Caco-2 (cell line): ENCODE data around the gene GAPDHS. TPM values are rescaled to one million over a fixed set of nuclear protein-coding genes. Genes with fewer than 3 reads are reported as not detected.

Experiments used
- BruUV-seq: library from RNA; stranded (reverse); fragments of 400-500 nt; replicated peaks from 2 replicates; lab custom pipeline; 2021; lab: Mats Ljungman, UMichigan
- CTCF ChIA-PET: fragments of 300-600 bp; sonication (Branson Sonifier 250); formaldehyde crosslinking; loops from one replicate; lab custom pipeline; 2022; ENCODE audit warnings: antibody characterized with exemption; lab: Charles Lee
- POLR2A ChIA-PET: fragments of 300-600 bp; sonication (Branson Sonifier 250); formaldehyde crosslinking; loops from one replicate; lab custom pipeline; 2022; ENCODE audit warnings: antibody characterized with exemption; lab: Charles Lee
- DNase-seq, 2 experiments: peaks; one replicate each; pipeline versions ENCODE4 v3.0.0 to v3.0.0-alpha.2; 2020 to 2022
- H3K27me3 ChIP-seq: replicated peaks from 2 replicates; pipeline ENCODE4 v1.6.0; 2011; ENCODE audit warnings: low read length; ENCODE audit not compliant: control insufficient read depth, insufficient read depth
- H3K36me3 ChIP-seq: 2 replicates; pipeline ENCODE4 v1.5.1; 2011; ENCODE audit warnings: low read length; ENCODE audit not compliant: control insufficient read depth, insufficient read depth
- H3K4me1 ChIP-seq: fragments of 250-450 bp; sonication (Bioruptor Pico); 2 replicates; pipeline ENCODE4 v1.5.1; 2020; ENCODE audit warnings: mild to moderate bottlenecking
- H3K4me3 ChIP-seq: 2 replicates; pipeline ENCODE4 v1.5.1; 2011; ENCODE audit warnings: low read depth, mild to moderate bottlenecking, control low read depth, low read length
- H3K9me3 ChIP-seq: fragments of 250-450 bp; sonication (Bioruptor Pico); 2 replicates; pipeline ENCODE4 v1.5.1; 2020; ENCODE audit warnings: mild to moderate bottlenecking, moderate library complexity
- H3K27ac Mint-ChIP-seq: one replicate; pipeline ENCODE4 v1.8.0; 2022; ENCODE audit warnings: mixed read lengths; ENCODE audit not compliant: unreplicated experiment
- H3K27me3 Mint-ChIP-seq: one replicate; pipeline ENCODE4 v1.8.0; 2022; ENCODE audit warnings: mixed read lengths; ENCODE audit not compliant: insufficient read depth, unreplicated experiment
- H3K36me3 Mint-ChIP-seq: one replicate; pipeline ENCODE4 v1.8.0; 2022; ENCODE audit warnings: mild to moderate bottlenecking, mixed read lengths; ENCODE audit not compliant: insufficient read depth, unreplicated experiment
- H3K4me1 Mint-ChIP-seq: one replicate; pipeline ENCODE4 v1.8.0; 2022; ENCODE audit warnings: low read depth, mixed read lengths; ENCODE audit not compliant: unreplicated experiment
- H3K4me3 Mint-ChIP-seq: one replicate; pipeline ENCODE4 v1.8.0; 2022; ENCODE audit warnings: mild to moderate bottlenecking, moderate library complexity, mixed read lengths; ENCODE audit not compliant: unreplicated experiment
- H3K9me3 Mint-ChIP-seq: one replicate; pipeline ENCODE4 v1.8.0; 2022; ENCODE audit warnings: mixed read lengths; ENCODE audit not compliant: unreplicated experiment
- intact Hi-C: fragments of 100-400 bp; cut with micrococcal nuclease; formaldehyde crosslinking; loops from one replicate; pipeline ENCODE4 v1.10.0; 2022; ENCODE audit not compliant: unreplicated experiment
- total RNA-seq: library from RNA; stranded (reverse); gene quantifications from 2 replicates; pipeline ENCODE4 v1.2.3, GENCODE V29; 2022
- TF ChIP-seq, protein P1 (sequence below), 2 experiments: fragments of 200-600 bp in 1 of 2; IDR thresholded peaks; 1 replicate in 1 of 2; 2 replicates in 1 of 2; pipeline versions ENCODE4 v1.5.1 to v1.8.0; 2011 to 2022; ENCODE audit warnings: antibody characterized with exemption in 1 of 2, control low read depth in 1 of 2, inconsistent platforms in 1 of 2, low read depth in 1 of 2, low read length in 1 of 2, mild to moderate bottlenecking in 1 of 2, moderate library complexity in 1 of 2; ENCODE audit not compliant: insufficient read depth in 1 of 2, severe bottlenecking in 1 of 2, unreplicated experiment in 1 of 2

GAPDHS gene
- total RNA-seq, 1 experiment from 2014 or later: not detected

DNA sequence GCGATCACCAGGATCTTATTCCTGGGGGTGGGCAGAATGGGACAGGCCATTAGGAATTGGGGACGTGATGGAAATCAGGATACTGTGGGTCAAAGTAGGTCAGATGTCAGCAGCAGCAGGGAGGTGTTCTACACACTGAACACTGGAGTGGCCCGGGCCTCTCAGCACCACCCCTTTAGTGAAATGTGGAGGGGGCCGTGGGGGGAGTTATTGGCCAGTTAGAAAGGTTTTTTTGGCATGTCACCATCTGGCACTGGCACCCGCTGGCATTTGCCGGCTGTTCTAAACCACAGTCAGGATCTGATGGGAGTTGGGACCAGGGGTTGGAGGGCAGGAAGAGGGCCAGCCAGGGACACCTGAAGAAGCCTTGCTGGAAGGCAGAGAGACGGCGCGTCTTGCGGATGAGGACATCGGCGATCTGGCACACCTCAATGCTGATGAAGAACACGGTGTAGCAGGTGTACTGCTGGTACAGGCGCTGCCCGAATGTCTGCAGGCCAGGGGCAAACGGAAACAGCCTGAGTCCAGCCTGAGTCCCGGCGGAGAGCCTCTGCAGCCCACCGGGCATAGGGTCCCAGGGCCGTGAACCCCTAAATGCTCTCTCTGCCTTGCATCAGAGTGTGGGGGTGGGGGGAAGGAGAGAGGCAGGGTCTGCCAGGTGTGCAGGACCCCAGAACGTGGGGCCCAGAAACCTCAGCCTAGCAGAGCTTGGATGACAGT, 18.0 kb downstream of the GAPDHS start:
- Mint-ChIP-seq H3K4me3 (no peak overlapping the region), H3K27me3 (peaks cover 3% of the 10 kb centered on the region), H3K9me3 (no peaks in the 10 kb centered on the region), H3K36me3 (peaks cover 11% of the 10 kb centered on the region), H3K27ac (no peak overlapping the region), H3K4me1 (peaks cover 15% of the 10 kb centered on the region)
- Histone ChIP-seq H3K9me3 (no peaks in the 10 kb centered on the region), H3K4me3 (no peak overlapping the region), H3K27me3 (no peaks in the 10 kb centered on the region), H3K36me3 (peaks cover 3% of the 10 kb centered on the region; the same call in 1 of the 2 replicates), H3K4me1 (peaks cover 6% of the 10 kb centered on the region; the same call in 1 of the 2 replicates)
- POLR2A ChIA-PET: no interaction called here
- no peak for DNase-seq
- BruUV-seq: no TSS peak
- TF ChIP-seq, protein P1, sequence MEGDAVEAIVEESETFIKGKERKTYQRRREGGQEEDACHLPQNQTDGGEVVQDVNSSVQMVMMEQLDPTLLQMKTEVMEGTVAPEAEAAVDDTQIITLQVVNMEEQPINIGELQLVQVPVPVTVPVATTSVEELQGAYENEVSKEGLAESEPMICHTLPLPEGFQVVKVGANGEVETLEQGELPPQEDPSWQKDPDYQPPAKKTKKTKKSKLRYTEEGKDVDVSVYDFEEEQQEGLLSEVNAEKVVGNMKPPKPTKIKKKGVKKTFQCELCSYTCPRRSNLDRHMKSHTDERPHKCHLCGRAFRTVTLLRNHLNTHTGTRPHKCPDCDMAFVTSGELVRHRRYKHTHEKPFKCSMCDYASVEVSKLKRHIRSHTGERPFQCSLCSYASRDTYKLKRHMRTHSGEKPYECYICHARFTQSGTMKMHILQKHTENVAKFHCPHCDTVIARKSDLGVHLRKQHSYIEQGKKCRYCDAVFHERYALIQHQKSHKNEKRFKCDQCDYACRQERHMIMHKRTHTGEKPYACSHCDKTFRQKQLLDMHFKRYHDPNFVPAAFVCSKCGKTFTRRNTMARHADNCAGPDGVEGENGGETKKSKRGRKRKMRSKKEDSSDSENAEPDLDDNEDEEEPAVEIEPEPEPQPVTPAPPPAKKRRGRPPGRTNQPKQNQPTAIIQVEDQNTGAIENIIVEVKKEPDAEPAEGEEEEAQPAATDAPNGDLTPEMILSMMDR (IDR thresholded peaks at IDR 0.05; ENCODE audit: insufficient read depth in 1 of 2, low read depth in 1 of 2, low read length in 1 of 2, severe bottlenecking in 1 of 2, unreplicated experiment in 1 of 2): no peak
- CTCF ChIA-PET: no interaction called here
- intact Hi-C loops: no loop called here

DNA sequence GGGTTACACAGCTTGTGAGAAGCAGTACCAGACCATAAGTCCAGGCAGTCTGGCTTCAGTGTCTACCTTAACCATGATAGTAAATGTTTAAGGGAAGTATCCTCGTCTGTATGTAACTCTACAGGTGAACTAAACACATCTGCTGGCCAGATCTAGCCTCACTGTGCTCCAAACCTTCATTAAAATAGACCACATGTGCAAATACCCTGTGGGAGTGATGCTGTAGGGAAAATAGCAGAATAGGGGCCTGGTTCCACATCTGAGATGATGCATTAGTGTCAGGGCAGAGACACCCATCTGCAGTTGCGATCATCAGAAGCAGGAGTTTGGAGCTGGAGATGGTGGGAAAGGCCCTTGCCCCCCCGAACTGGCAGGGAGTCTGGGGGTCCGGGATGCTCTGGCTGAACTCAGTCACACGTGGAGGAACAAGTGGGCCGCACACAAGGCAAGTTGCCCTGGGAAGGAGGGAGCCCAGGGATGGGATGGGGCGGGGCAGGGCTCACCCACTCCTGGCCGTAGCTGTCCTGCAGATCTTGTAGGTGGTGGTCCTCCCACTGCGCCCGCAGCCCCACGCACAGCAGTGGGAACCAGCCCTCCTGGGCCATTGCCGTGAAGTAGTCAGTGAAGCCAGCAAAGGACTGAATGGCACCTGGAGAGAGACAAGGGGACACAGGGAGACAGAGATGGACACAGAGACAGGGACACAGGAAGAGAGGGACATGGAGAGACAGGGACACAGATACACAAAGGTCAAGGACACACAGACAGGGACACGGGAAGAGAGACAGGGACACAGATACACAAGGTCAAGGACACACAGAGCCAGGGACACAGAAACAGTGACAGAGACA, 19.5 kb downstream of the GAPDHS start:
- Histone ChIP-seq H3K9me3 (no peaks in the 10 kb centered on the region), H3K27me3 (no peaks in the 10 kb centered on the region), H3K4me1 (no peaks in the 10 kb centered on the region), H3K36me3 (no peaks in the 10 kb centered on the region), H3K4me3 (no peak overlapping the region)
- Mint-ChIP-seq H3K9me3 (no peaks in the 10 kb centered on the region), H3K4me1 (peaks cover 7% of the 10 kb centered on the region), H3K27me3 (peaks cover 5% of the 10 kb centered on the region), H3K27ac (no peak overlapping the region), H3K4me3 (no peak overlapping the region), H3K36me3 (peaks cover 6% of the 10 kb centered on the region)
- intact Hi-C loops: no loop called here
- POLR2A ChIA-PET: interaction anchor here (0.6 kb wide), 1 partner anchor 103 kb away, joined by 3 read pairs; no protein-coding TSS in a partner anchor
- no TSS peak for BruUV-seq
- CTCF ChIA-PET: no interaction called here
- TF ChIP-seq, protein P1 (IDR thresholded peaks at IDR 0.05; ENCODE audit: insufficient read depth in 1 of 2, low read depth in 1 of 2, low read length in 1 of 2, severe bottlenecking in 1 of 2, unreplicated experiment in 1 of 2): no peak
- no peak for DNase-seq

DNA sequence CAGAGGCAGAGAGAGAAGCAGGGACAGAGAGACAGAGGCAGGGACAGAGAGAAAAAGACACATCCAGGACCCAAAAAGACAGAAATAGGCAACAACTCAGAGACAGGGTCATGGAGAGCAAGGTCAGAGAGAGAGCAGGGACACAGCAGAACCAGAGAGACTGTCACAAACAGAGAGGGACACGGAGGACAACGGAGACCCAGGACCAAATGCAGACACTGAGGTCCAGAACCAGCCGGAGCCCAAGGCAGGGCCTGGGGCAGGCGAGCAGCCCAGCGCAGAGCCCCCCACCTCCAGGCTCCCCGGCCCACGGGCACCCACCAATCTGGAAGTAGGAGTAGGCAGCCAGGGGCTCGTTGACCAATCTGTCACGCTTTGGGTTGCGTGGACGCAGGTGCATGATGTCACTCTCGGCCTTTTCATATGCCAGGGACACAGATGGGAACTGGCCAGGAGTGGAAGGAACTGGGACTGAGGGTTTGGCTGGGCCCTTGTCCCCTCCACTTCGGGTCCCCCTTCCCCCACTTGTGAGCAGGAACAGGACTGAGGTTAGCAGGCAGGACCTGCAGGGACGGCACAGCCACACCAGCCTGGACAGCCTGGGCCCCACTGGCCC, 20.2 kb downstream of the GAPDHS start:
- Mint-ChIP-seq H3K9me3 (no peaks in the 10 kb centered on the region), H3K27ac (no peak overlapping the region)
- no TSS peak for BruUV-seq

More for the DNA sequence above, 20.2 kb downstream of the GAPDHS start:
- no peak for DNase-seq
- Mint-ChIP-seq H3K4me3 (no peak overlapping the region), H3K4me1 (peaks cover 7% of the 10 kb centered on the region), H3K36me3 (peaks cover 6% of the 10 kb centered on the region), H3K27me3 (peaks cover 5% of the 10 kb centered on the region)
- Histone ChIP-seq H3K27me3 (no peaks in the 10 kb centered on the region), H3K4me1 (0 out of 2 replicates have a peak, but pooled peaks cover 5% of the 10 kb centered on the region), H3K36me3 (no peaks in the 10 kb centered on the region), H3K9me3 (0 out of 2 replicates have a peak, but pooled peaks cover 3% of the 10 kb centered on the region), H3K4me3 (no peak overlapping the region)
- intact Hi-C loops: no loop called here
- TF ChIP-seq, protein P1 (IDR thresholded peaks at IDR 0.05; ENCODE audit: insufficient read depth in 1 of 2, low read depth in 1 of 2, low read length in 1 of 2, severe bottlenecking in 1 of 2, unreplicated experiment in 1 of 2): no peak
- ChIA-PET CTCF (no interaction called here), POLR2A (no interaction called here)
